Measurements from ENCODE around the gene CETN1.

DNA sequence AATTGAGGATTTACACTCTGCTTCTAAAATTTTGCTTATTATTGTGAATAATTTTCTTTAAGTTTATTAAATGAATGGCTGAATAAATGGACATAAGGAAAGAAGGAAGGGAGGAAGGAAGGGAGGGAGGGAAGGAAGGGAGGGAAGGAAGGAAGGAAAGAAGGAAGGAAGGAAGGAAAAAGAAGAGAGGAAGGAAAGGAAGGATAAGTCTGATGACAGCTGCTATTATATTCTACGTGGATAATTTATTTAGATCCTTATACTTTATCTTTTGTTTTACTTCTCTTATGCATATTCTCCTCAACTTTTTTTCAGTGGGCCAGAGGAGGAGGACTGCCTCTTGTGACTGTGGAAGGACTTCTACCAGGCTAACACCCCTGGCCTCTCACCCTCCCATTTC is 34.0 kb downstream of the CETN1 start:
- TF ChIP-seq, protein P1, sequence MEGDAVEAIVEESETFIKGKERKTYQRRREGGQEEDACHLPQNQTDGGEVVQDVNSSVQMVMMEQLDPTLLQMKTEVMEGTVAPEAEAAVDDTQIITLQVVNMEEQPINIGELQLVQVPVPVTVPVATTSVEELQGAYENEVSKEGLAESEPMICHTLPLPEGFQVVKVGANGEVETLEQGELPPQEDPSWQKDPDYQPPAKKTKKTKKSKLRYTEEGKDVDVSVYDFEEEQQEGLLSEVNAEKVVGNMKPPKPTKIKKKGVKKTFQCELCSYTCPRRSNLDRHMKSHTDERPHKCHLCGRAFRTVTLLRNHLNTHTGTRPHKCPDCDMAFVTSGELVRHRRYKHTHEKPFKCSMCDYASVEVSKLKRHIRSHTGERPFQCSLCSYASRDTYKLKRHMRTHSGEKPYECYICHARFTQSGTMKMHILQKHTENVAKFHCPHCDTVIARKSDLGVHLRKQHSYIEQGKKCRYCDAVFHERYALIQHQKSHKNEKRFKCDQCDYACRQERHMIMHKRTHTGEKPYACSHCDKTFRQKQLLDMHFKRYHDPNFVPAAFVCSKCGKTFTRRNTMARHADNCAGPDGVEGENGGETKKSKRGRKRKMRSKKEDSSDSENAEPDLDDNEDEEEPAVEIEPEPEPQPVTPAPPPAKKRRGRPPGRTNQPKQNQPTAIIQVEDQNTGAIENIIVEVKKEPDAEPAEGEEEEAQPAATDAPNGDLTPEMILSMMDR (IDR thresholded peaks at IDR 0.05), result no peak
- TF ChIP-seq POLR2AphosphoS5 (IDR thresholded peaks at IDR 0.05), result no peak
